ENCODE results near the gene OGA.

Gene OGA

GRCh38 chr10:101777619-101778145 lies 40.6 kb downstream of the OGA start:
- in situ Hi-C loops (cut with MboI; ENCODE audit: low sequenced_read_pairs) = no loop called here

GRCh38 chr10:101776161-101776817 lies 42.0 kb downstream of the OGA start:
- in situ Hi-C loops (cut with MboI; ENCODE audit: low sequenced_read_pairs) = no loop called here

DNA sequence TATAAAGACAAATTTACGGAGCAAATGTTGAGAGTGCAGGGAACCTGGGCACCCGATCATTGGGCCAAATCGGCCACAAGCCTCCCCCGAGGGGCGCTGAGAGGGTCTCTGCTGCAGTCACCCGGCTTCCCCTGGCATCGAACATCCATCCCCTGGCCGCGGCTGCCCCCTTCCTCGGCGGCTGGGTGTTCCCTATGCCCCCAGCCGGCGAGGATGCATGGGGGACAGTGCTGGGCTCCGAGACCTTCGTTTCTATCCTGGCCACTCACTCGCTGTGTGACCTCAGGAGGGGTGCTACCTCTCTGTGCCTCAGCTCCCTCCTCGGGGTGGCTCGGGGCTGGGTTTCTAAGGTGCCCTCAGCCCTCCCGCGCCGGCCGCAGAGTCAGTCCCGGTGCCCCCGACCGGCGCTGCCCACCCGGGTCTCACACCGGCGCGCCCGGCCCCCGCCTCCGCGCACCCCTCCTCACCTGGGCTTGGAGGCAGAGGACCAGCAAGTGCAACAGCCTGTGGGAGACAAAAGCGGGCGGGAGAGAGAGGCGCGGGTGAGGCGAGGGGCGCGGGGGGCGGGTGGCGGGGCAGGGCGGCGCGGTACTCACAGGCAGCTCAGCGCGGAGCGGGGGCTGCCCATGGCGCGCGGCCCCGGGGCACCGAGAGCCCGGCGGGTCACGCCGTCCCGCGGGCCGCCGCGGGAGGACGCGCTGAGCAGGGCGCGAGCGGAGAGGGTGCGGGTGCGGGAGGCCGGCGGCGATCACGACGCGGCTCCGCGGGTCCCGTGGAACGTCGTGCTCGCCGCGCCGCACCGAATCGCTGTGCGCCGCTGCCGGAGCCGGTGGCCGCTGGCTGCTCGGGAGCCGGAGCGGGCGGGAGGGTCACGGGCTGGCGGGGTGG lies 42.7 kb downstream of the OGA start, which contains the start of gene FGF8:
FGF8 (minus strand) TSS at position 842 of the 888 bp plus-strand sequence; CDS start at position 628, 214 bp downstream.
- in situ Hi-C loops (cut with MboI; ENCODE audit: low sequenced_read_pairs) = no loop called here

DNA sequence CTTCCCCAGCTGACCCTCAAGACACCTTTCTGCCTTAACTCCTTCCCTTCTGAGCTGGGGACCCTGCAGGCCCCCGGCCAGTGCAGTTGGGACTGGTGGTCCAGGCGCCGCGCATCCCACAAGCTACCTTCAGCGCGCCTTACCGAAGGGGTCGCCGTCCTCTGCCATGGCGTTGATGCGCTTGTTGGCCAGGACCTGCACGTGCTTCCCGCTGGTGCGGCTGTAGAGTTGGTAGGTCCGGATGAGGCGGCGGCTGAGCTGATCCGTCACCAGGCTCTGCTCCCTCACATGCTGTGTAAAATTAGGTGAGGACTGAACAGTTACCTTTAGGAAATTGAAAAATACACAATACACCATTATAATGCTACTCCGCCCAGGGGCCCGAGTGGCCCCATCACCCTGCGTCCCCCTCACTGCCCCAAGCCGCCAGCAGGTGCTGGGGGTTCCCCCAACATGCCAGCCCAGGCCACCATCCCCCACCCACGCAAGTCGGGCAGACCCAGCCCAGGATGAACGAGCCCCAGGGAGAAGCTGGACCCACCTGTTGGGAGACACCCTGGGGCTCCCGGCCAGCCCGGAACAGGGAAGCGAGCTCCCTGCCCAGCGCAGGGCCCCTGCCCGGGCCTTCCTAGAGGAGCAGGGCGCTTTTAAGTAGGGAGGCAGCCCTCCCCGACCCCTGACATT lies 43.5 kb downstream of the OGA start:
- in situ Hi-C loops (cut with MboI; ENCODE audit: low sequenced_read_pairs) = no loop called here

DNA sequence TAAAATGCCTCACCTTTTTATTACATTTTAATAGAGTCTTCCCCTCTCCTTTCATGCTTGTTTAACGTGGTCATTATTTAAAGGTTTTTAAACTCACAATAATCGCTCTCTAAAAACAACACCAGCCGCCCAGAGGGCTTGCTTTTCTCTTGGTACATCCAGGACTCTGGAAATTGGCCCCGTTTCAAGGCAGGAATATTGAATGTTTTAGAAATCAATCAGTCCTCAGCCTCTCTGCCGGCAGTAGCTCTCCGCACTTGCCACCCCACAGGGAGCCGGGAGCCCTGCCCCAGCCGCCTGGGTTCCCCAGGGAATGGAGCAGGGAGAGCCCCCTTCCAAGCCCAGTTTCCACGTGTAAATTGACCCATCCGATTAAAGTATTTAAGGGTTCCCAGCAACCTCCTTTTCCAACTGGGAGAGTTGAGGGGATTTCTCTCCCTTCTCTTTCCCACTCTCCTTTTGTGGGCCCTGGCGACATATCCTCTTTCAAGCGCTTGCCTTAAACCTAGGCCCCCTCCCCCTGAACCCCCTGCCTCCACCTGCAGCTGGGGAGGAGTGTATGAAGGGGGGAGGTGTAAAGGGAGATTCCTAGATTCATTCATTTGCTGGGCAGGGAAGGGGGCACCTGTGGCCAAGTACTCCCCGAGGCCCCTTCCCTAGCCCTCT lies 44.2 kb downstream of the OGA start:
- in situ Hi-C loops (cut with MboI; ENCODE audit: low sequenced_read_pairs) = no loop called here

DNA sequence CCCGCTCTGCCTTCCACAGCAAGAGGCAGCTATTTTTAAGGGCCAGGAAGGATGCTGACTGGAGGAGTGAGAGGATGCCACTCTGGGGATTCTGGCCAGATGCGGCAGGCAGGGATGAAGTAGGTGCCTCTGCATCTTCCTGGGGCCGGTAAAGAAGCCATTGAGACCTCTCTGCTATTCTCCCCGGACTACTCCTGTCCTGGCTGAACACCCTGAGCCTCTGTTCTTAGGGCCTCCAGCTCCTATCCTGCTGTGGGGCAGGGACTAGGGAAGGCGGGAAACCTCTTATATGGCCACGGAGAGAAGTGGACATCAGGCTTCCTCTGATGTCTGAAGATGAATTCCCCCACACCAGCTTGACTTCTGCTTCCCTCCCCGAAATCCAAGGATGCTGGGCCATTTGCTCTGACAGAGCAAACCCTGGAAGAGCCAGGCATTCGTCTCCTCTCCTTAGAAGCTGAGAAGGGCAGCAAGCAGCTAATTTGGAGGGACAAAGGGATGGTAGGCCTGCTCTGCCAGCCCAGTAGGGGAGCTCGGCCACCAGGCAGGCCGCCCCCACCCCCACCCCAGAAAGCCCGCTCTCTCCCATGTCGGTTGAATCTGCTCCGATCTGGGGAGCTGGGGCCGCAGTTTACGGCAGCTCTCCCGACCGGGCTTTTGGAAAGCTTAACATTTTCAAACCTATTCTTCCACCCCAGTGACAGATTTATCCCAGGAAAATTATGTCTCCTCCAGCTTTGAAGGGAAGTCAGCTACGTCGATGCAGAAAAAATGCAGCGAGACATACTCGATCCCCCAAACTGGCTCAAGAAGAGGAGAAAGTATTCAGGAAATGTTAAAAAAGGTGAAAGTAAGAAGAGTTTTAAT lies 45.1 kb downstream of the OGA start:
- in situ Hi-C loops (cut with MboI; ENCODE audit: low sequenced_read_pairs) = no loop called here

- in situ Hi-C loops (cut with MboI; ENCODE audit: low sequenced_read_pairs) = no loop called here
These were observed 46.0 kb downstream of the OGA start for GRCh38 chr10:101772017-101772894.

- in situ Hi-C loops (cut with MboI; ENCODE audit: low sequenced_read_pairs) = no loop called here
These were observed 46.9 kb downstream of the OGA start for GRCh38 chr10:101771380-101771779.

GRCh38 chr10:101770331-101771215 lies 47.7 kb downstream of the OGA start:
- in situ Hi-C loops (cut with MboI; ENCODE audit: low sequenced_read_pairs) = no loop called here

DNA sequence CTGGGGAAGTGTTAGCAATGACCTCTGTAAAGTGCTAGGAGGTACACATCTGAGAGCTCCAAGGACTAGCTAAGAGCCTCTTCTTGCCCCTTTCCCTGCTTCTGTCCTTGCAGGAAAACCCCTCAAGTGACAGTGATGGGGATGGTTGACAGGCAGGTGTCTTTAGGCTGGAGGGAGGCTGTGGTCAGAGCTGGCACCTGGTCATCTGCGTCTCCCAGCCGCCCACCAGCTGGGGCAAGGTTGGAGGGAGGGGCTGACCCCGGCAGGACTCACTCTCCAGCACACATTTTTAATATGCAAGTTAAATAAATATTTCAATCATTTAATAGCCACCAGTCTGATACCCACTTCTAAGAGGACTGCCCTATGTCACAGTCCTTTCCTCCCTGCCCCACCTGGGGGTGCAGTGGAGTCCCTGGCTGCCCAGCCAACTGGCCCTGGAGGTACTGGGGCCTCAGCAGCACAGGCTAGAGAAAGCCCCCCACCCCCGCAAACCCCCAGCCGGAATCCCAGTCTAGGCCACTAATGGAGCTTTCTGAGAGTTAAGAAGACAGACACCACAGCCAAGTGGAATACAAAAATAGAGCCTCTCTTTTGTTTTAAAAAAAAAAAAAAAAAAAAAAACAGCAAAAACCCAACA lies 48.6 kb downstream of the OGA start:
- in situ Hi-C loops (cut with MboI; ENCODE audit: low sequenced_read_pairs) = no loop called here

GRCh38 chr10:101768791-101769170 lies 49.5 kb downstream of the OGA start:
- in situ Hi-C loops (cut with MboI; ENCODE audit: low sequenced_read_pairs) = no loop called here

- in situ Hi-C loops (cut with MboI; ENCODE audit: low sequenced_read_pairs) = no loop called here
These were observed 50.1 kb downstream of the OGA start for GRCh38 chr10:101767966-101768790.

DNA sequence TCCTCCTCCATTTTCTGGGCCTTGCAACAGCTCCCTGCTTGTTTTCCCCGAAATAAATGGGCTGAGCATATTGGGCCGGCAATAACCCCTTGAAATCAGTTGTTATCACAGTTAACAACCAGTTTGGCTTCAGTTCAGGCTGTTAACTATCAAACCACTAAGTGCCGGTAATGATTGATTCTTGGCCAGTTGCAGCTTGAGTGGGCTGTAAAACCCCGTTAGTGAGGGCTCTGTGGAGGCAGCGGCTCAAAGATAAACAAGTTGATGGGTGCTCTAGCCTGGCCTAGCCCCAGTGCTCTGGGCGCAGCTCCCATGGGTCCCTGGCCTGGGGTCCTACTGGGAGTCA lies 50.7 kb downstream of the OGA start:
- in situ Hi-C loops (cut with MboI; ENCODE audit: low sequenced_read_pairs) = no loop called here

GRCh38 chr10:101766753-101767599 lies 51.3 kb downstream of the OGA start:
- in situ Hi-C loops (cut with MboI; ENCODE audit: low sequenced_read_pairs) = no loop called here

GRCh38 chr10:101766306-101766705 lies 51.9 kb downstream of the OGA start:
- in situ Hi-C loops (cut with MboI; ENCODE audit: low sequenced_read_pairs) = no loop called here
